Endothelial cell of umbilical vein (primary cell): ENCODE data around the gene PXMP2. TPM values are rescaled to one million over a fixed set of nuclear protein-coding genes. Genes with fewer than 3 reads are reported as not detected.

Experiments used
- BruUV-seq: library from RNA; stranded (reverse); fragments of 400-500 nt; replicated peaks from 2 replicates; lab custom pipeline; 2021; lab: Mats Ljungman, UMichigan
- CTCF ChIA-PET: fragments of 300-600, 350-600 bp; sonication (Branson Sonifier 250); formaldehyde crosslinking; loops from one replicate; lab custom pipeline; 2021; ENCODE audit warnings: antibody characterized with exemption, inconsistent platforms; lab: Charles Lee
- POLR2A ChIA-PET: fragments of 300-600, 350-600 bp; sonication (Branson Sonifier 250); formaldehyde crosslinking; loops from one replicate; lab custom pipeline; 2021; ENCODE audit warnings: antibody characterized with exemption, inconsistent platforms; lab: Charles Lee
- DNase-seq: peaks from one replicate; pipeline ENCODE4 v3.0.0-alpha.2; 2011; ENCODE audit warnings: low read depth, low spot score
- FAIRE-seq: peaks from 2 replicates; lab custom pipeline; 2011; peaks lifted over from hg19 to GRCh38; lab: Jason Lieb, UNC
- H2AFZ ChIP-seq: 2 replicates; pipeline ENCODE4 v1.6.0; 2012; ENCODE audit warnings: low read depth, low read length, control low read depth, inconsistent platforms
- H3K27ac ChIP-seq: 2 replicates; pipeline ENCODE4 v1.5.1; 2011; ENCODE audit warnings: low read depth, mild to moderate bottlenecking, control low read depth, low read length, moderate library complexity; ENCODE audit not compliant: insufficient read depth
- H3K27me3 ChIP-seq, 2 experiments: 2 replicates each; pipeline versions ENCODE4 v1.6.0 to v1.6.1; 2011; ENCODE audit warnings: low read length in 2 of 2, mixed read lengths in 1 of 2; ENCODE audit not compliant: control insufficient read depth in 2 of 2, insufficient read depth in 2 of 2
- H3K36me3 ChIP-seq, 2 experiments: 2 replicates in 1 of 2; 3 replicates in 1 of 2; pipeline ENCODE4 v1.5.1; 2011; ENCODE audit warnings: low read length in 2 of 2, mild to moderate bottlenecking in 1 of 2, moderate library complexity in 1 of 2; ENCODE audit not compliant: control insufficient read depth in 2 of 2, insufficient read depth in 2 of 2; ENCODE audit errors: extremely low read depth in 1 of 2
- H3K4me1 ChIP-seq: 3 replicates; pipeline ENCODE4 v1.5.1; 2011; ENCODE audit warnings: mild to moderate bottlenecking, low read length; ENCODE audit not compliant: control insufficient read depth, insufficient read depth; ENCODE audit errors: extremely low read depth
- H3K4me2 ChIP-seq: 2 replicates; pipeline ENCODE4 v1.6.1; 2011; ENCODE audit warnings: low read length, control low read depth, mixed read lengths; ENCODE audit not compliant: insufficient read depth
- H3K4me3 ChIP-seq, 3 experiments: fragments of 200-600 bp in 1 of 3; sonication (generic), shearing (Covaris generic) in 1 of 3; replicated peaks in 1 of 3; 2 replicates each; pipeline ENCODE4 v1.5.1; 2011 to 2016; ENCODE audit warnings: control low read depth in 3 of 3, low read length in 3 of 3, mild to moderate bottlenecking in 2 of 3, inconsistent platforms in 1 of 3, low read depth in 1 of 3, moderate library complexity in 1 of 3; ENCODE audit not compliant: insufficient read depth in 1 of 3
- H3K79me2 ChIP-seq: 2 replicates; pipeline ENCODE4 v1.6.0; 2012; ENCODE audit warnings: low read length, inconsistent platforms; ENCODE audit not compliant: control insufficient read depth, insufficient read depth
- H3K9ac ChIP-seq: replicated peaks from 2 replicates; pipeline ENCODE3; 2011; ENCODE audit warnings: low read length, control low read depth; ENCODE audit not compliant: insufficient read depth; ENCODE audit errors: extremely low read depth
- H3K9me1 ChIP-seq: replicated peaks from 3 replicates; pipeline ENCODE4 v1.6.0; 2011; ENCODE audit warnings: mild to moderate bottlenecking, low read length; ENCODE audit not compliant: control insufficient read depth, insufficient read depth; ENCODE audit errors: extremely low read depth
- H3K9me3 ChIP-seq: replicated peaks from 2 replicates; pipeline ENCODE4 v1.5.1; 2012; ENCODE audit warnings: low read length, inconsistent platforms; ENCODE audit not compliant: control insufficient read depth, insufficient read depth
- H4K20me1 ChIP-seq: replicated peaks from 2 replicates; pipeline ENCODE3; 2011; ENCODE audit warnings: mild to moderate bottlenecking, low read length; ENCODE audit not compliant: control insufficient read depth, insufficient read depth; ENCODE audit errors: extremely low read depth
- CTCF ChIP-seq, 2 donors: IDR thresholded peaks; 1 replicate in 1 of 2; 2 replicates in 1 of 2; pipeline ENCODE4 v1.5.1; 2011; ENCODE audit warnings: low read length in 2 of 2, mild to moderate bottlenecking in 2 of 2, moderate library complexity in 2 of 2, control low read depth in 1 of 2, inconsistent platforms in 1 of 2, low read depth in 1 of 2; ENCODE audit not compliant: insufficient read depth in 1 of 2; ENCODE audit errors: extremely low read depth in 1 of 2
- EZH2 ChIP-seq: IDR thresholded peaks from 2 replicates; pipeline ENCODE4 v1.6.1; 2012; ENCODE audit warnings: borderline replicate concordance, low read depth, mild to moderate bottlenecking, moderate library complexity, low read length, inconsistent platforms; ENCODE audit not compliant: severe bottlenecking
- FOS ChIP-seq: IDR thresholded peaks from 2 replicates; pipeline ENCODE4 v1.6.1; 2011; ENCODE audit warnings: mild to moderate bottlenecking, low read length, moderate library complexity, borderline replicate concordance; ENCODE audit not compliant: insufficient read depth
- GATA2 ChIP-seq: IDR thresholded peaks from 2 replicates; pipeline ENCODE4 v1.7.0; 2011; ENCODE audit warnings: low read depth, mild to moderate bottlenecking, moderate library complexity, mixed read lengths, low read length; ENCODE audit not compliant: insufficient read length, insufficient read depth
- JUN ChIP-seq: IDR thresholded peaks from 2 replicates; pipeline ENCODE4 v1.6.1; 2011; ENCODE audit warnings: borderline replicate concordance, low read depth; ENCODE audit not compliant: insufficient read length, insufficient read depth
- MAX ChIP-seq: IDR thresholded peaks from 2 replicates; pipeline ENCODE4 v1.6.1; 2011; ENCODE audit not compliant: insufficient read depth, insufficient read length
- MYC ChIP-seq: IDR thresholded peaks from one replicate; pipeline ENCODE4 v1.6.1; 2011; ENCODE audit warnings: mild to moderate bottlenecking, low read depth, low read length
- POLR2A ChIP-seq: IDR thresholded peaks from 2 replicates; pipeline ENCODE4 v1.6.1; 2012; ENCODE audit warnings: low read depth, mild to moderate bottlenecking, control low read depth, low read length
- POLR2AphosphoS5 ChIP-seq: IDR thresholded peaks from 2 replicates; pipeline ENCODE4 v1.6.1; 2012; ENCODE audit warnings: low read depth, mild to moderate bottlenecking, control low read depth, low read length, moderate library complexity; ENCODE audit not compliant: insufficient read depth
- dilution Hi-C: fragments of 300-500 bp; cut with MboI; formaldehyde crosslinking; loops from one replicate; pipeline ENCODE4 v1.15.0; 2019; ENCODE audit warnings: low sequenced_read_pairs; ENCODE audit not compliant: extremely low pct_ligation_motif_present
- intact Hi-C: fragments of 100-400 bp; cut with micrococcal nuclease; formaldehyde crosslinking; loops from one replicate; pipeline ENCODE4 v1.10.0; 2022
- polyA plus RNA-seq, 4 experiments: library from polyadenylated mRNA; depleted of rRNA in 3 of 4; stranded (reverse) in 3 of 4; unstranded in 1 of 4; fragments of >200 nt; gene quantifications; 2 replicates each; pipeline versions ENCODE4 v1.2.1 to v1.2.3, GENCODE V29; 2011 to 2012; ENCODE audit warnings: missing spikeins in 1 of 4
- total RNA-seq: library from RNA; stranded (reverse); gene quantifications from 2 replicates; pipeline ENCODE4 v1.2.3, GENCODE V29; 2021

Gene PXMP2
- total and polyA plus RNA-seq, 2 donors (not counting 3 experiments of a cell fraction or from before 2014, with no cell fraction given), result 24.0 to 31.5 TPM

GRCh38 chr12:132675757-132676432 is 11.5 kb upstream of the PXMP2 start:
- dilution Hi-C loops (no loop called here), intact Hi-C loops (no loop called here)
- Histone ChIP-seq H3K4me3 (no peak overlapping the region), H2AFZ (no peak overlapping the region), H3K36me3 (peaks cover 0 to 25% of the 10 kb centered on the region in 2 experiments), H3K9me3 (no peaks in the 10 kb centered on the region), H4K20me1 (no peaks in the 10 kb centered on the region), H3K4me2 (no peak overlapping the region), H3K4me1 (no peaks in the 10 kb centered on the region), H3K27me3 (no peaks in the 10 kb centered on the region), H3K79me2 (peaks cover 10% of the 10 kb centered on the region), H3K27ac (no peak overlapping the region), H3K9me1 (no peaks in the 10 kb centered on the region), H3K9ac (no peak overlapping the region)
- ChIA-PET POLR2A (no interaction called here), CTCF (interaction anchor here (1.4 kb wide), 1 partner anchor 37 kb away, joined by 3 read pairs; no protein-coding TSS in a partner anchor)
- FAIRE-seq (no peak), DNase-seq (no peak)
- BruUV-seq, result no TSS peak
- TF ChIP-seq MYC (no peak), CTCF (IDR thresholded peaks at IDR 0.05; ENCODE audit: extremely low read depth in 1 of 2, insufficient read depth in 1 of 2, low read depth in 1 of 2, low read length in 2 of 2) (no peak), MAX (no peak), POLR2AphosphoS5 (no peak), FOS (no peak), GATA2 (no peak), JUN (no peak), EZH2 (no peak), POLR2A (no peak)
